ENCODE data around the gene SAP130. TPM values are rescaled to one million over a fixed set of nuclear protein-coding genes. Genes with fewer than 3 reads are reported as not detected.

SAP130 gene
- total RNA-seq, 1 experiment from 2014 or later, result 45.6 TPM

DNA sequence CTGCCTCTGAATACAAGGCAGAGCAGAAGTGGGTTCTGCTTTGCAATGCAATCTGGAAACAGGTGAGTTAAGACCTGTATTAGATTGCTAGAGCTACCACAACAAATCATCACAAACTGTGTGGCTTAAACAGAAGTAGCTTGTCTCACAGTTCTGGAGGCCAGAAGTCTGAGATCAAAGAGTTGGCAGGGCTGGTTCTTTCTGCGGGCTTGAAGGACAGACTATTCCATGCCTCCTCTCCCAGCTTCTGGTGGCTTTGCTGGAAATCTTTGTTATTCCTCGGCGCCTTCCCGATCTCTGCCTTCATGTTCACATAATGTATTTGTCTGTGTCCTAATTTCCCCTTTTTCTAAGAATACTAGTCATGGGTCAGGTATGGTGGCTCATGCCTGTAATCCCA, 58.4 kb downstream of the SAP130 start:
- H3K23me2 ChIP-seq (ENCODE audit: insufficient read length, low read depth, low read length, poor library complexity, severe bottlenecking), result no peaks in the 10 kb centered on the region
- no CpG with 5 or more reads among the region's 4 CpGs for WGBS (ENCODE audit: extremely low coverage, insufficient read length, low lambda C conversion rate)
- H4K20me1 ChIP-seq (ENCODE audit: control insufficient read depth, insufficient read depth, insufficient read length), result no peaks in the 10 kb centered on the region
- Mint-ChIP-seq H3K27ac (no peak overlapping the region; a peak in 1 of 7 replicates), H3K4me1 (no peaks in the 10 kb centered on the region), H3K9me3 (no peaks in the 10 kb centered on the region), H3K4me3 (no peak overlapping the region), H3K27me3 (ENCODE audit: low read depth) (no peaks in the 10 kb centered on the region), H3K36me3 (ENCODE audit: insufficient read depth in 1 of 3, low read depth in 3 of 3) (peaks cover 13 to 61% (median 44%) of the 10 kb centered on the region in 3 experiments; a peak in 6 of 7 replicates)
- no peak overlapping the region for H3K4me2 ChIP-seq (ENCODE audit: insufficient read depth, insufficient read length, low read length)
- DNase-seq, result no peak
- no peak overlapping the region for H3T11ph ChIP-seq (ENCODE audit: low read length)
- H2AFZ ChIP-seq (ENCODE audit: low read length), result no peak overlapping the region
- H4K91ac ChIP-seq (ENCODE audit: insufficient read length, low read depth, low read length), result no peak overlapping the region
- H3K9me3 ChIP-seq (ENCODE audit: control insufficient read depth, low read depth, low read length), result no peaks in the 10 kb centered on the region
- no peaks in the 10 kb centered on the region for H3K27me3 ChIP-seq (ENCODE audit: insufficient read depth, low read length)
- TF ChIP-seq, protein P1, sequence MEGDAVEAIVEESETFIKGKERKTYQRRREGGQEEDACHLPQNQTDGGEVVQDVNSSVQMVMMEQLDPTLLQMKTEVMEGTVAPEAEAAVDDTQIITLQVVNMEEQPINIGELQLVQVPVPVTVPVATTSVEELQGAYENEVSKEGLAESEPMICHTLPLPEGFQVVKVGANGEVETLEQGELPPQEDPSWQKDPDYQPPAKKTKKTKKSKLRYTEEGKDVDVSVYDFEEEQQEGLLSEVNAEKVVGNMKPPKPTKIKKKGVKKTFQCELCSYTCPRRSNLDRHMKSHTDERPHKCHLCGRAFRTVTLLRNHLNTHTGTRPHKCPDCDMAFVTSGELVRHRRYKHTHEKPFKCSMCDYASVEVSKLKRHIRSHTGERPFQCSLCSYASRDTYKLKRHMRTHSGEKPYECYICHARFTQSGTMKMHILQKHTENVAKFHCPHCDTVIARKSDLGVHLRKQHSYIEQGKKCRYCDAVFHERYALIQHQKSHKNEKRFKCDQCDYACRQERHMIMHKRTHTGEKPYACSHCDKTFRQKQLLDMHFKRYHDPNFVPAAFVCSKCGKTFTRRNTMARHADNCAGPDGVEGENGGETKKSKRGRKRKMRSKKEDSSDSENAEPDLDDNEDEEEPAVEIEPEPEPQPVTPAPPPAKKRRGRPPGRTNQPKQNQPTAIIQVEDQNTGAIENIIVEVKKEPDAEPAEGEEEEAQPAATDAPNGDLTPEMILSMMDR (conservative IDR thresholded peaks at IDR 0.05), result no peak
- no peak overlapping the region for H3K14ac ChIP-seq (ENCODE audit: insufficient read depth, low read length)
- no peak overlapping the region for H4K8ac ChIP-seq (replicated peaks; ENCODE audit: insufficient read length, low read depth, low read length)
- H3K4me1 ChIP-seq (ENCODE audit: insufficient read depth, low read length), result no peaks in the 10 kb centered on the region
- H2BK5ac ChIP-seq (ENCODE audit: insufficient read length, low read length), result no peak overlapping the region
- H3K79me1 ChIP-seq (ENCODE audit: insufficient read depth, low read depth, low read length, poor library complexity, severe bottlenecking), result no peaks in the 10 kb centered on the region
- H2BK12ac ChIP-seq (ENCODE audit: insufficient read length, low read depth, low read length), result no peak overlapping the region
- no peak overlapping the region for H3K23ac ChIP-seq (ENCODE audit: insufficient read length, low read depth, low read length)
- H3K56ac ChIP-seq (ENCODE audit: insufficient read length, low read depth, low read length), result no peak overlapping the region
- no peak overlapping the region for H2AK5ac ChIP-seq (ENCODE audit: insufficient read length, low read length)
- H3K27ac ChIP-seq (ENCODE audit: insufficient read length, low read depth, low read length), result no peak overlapping the region
- H3K79me2 ChIP-seq (ENCODE audit: insufficient read depth, low read length), result no peaks in the 10 kb centered on the region
- H2BK20ac ChIP-seq (ENCODE audit: low read depth, low read length, poor library complexity, severe bottlenecking), result no peak overlapping the region
- H4K5ac ChIP-seq (ENCODE audit: insufficient read length, low read depth, low read length), result no peak overlapping the region
- no peak overlapping the region for H2BK15ac ChIP-seq (ENCODE audit: low read depth, low read length)
- H2BK120ac ChIP-seq (ENCODE audit: low read depth, low read length, poor library complexity, severe bottlenecking), result no peak overlapping the region
- H3K4ac ChIP-seq (ENCODE audit: low read depth, low read length), result no peak overlapping the region
- H3K18ac ChIP-seq (ENCODE audit: insufficient read length, low read depth, low read length), result no peak overlapping the region
- H3K9ac ChIP-seq (ENCODE audit: extremely low read depth, insufficient read length, low read length), result no peak overlapping the region

All from H9 (cell line).